Right kidney (tissue), 1 donor: ENCODE data around the gene PIGS.
"Not testable (repeated sequence)": the region's sequence is repeated elsewhere in the genome, so short reads cannot be mapped to it uniquely, and the experiment has no call there.

Experiments used
- DNase-seq: peaks from one replicate; pipeline ENCODE4 v3.0.0-alpha.2; 2016

The PIGS gene

DNA sequence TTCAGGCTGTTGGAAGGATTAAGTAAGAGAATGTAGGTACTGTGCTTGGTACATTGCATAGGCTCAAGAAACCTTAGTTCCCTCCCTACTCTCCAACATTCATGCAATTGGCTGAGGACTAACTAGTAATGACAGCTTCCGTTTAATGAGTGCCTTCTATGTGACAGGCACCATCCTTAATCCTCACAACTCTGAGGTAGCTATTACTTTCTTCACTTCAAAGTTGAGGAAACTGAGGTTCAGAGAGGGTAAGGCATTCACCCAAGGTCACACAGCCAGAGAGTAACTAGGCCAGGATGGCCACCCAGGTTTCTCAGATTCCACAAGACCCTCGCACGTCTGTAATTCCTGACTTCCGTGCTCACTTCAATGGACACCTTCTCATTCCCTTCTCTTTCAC is 41.1 kb downstream of the PIGS start:
- no peak for DNase-seq

DNA sequence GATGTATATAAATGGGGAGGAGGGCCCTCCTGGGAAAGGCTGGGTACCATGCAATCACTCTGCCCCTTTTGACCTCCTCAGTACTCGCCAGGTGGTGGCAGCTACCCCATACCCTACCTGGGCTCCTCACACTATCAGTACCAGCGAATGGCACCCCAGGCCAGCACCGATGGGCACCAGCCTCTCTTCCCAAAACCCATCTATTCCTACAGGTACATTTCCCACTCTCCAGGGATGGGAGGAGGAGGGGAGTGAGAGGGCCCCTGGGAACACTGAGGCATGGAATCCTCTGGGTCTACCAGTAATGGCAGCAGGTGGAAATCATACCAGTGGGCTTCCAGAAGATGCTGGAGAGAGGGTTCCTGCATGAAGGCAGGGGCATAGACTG is 42.3 kb downstream of the PIGS start:
- DNase-seq = no peak

DNA sequence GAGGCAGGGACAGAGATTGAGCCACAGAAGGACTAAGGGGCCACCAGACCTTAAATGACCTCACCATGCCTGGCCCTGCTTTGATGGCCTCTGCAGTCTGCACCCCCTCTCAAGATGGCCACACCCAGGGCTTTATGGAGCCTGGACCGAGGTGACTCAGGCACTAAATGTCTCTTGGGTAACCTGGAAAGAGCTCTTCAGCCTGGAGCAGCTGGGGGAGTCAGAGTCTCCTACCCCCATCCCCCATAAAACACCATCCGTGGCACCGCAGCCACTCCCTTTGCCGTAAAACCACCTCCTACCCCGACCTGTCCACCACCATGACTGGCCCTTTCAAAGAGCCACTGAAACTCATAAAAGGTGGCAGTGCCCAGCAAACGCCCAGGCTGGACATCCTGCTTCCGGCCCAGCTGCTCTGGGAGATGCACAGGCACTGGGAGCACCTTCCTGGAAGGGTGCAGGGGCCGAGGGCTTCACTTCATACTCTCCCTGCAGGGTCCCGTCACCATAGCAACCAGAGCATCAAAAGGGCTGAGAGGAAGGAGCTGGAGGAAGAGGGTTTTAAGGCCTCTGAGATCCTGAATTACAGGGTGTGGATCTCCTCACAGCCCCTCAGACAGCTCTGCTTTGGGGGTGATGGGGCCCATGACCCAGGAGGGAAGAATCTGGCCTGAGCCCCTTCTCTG is 42.9 kb downstream of the PIGS start:
- no peak for DNase-seq

DNA sequence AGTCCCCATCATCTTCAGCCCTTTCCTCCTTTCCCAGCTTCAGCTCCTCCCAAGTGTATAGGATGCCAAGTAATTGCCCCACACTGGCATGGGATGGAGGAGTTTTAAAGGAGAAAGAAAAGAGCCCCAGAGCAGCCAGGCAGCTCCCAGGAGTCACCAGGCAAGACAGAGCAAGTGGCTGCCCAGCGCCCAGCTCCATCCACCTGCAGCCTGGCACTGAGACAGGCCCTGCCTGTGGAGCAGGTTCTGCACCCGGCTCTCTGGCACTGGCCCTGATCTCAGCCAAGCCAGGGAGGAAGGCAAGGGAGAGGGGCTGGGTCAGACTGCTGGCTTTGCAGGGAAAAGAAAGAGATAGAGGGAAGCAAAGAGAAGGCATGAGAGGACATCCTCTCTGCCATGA is 43.5 kb downstream of the PIGS start:
- no peak for DNase-seq

DNA sequence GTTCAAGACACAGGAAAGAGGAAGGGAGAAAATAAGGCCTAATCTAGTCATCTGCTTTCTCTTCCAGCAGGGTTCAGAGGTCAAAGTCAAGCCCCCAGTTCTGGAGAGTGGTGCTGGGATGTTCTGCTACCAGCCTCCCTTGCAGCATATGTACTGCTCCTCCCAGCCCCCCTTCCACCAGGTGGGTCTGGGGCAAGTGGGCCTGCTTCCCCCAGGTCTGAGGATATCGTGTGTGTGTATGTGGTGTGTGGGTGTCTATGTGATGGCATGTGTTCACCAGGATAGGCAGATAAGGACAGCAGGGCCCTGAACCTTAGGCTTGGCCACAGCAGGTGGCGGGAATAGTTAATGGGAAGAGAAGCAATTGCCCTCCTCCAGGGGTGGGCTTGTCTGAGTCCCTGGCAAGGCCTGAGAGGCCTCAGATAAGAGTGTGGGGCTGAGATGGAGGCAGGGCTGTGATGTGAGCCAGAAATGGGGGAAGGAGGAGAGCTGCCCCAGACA is 44.1 kb downstream of the PIGS start:
- no peak for DNase-seq

DNA sequence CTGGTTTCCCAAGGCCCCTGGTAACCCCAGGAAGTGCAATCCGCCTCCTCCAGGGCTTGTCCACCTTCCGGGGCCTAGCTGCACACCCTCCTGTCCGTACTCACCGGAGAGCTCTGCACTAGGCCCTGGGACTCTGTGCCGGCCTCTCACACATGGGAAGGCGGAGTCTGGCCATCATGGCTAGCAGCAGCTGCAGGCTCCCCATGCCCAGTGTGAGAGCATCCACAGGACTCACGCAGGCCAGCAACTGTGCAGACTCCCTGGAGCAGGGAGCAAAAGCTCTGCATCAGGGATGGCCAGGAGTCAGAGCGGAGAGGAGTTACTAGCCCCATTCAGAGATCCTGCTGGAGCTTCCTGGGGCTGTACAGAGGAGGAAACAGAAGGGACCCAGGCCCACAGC is 44.9 kb downstream of the PIGS start:
- no peak for DNase-seq

DNA sequence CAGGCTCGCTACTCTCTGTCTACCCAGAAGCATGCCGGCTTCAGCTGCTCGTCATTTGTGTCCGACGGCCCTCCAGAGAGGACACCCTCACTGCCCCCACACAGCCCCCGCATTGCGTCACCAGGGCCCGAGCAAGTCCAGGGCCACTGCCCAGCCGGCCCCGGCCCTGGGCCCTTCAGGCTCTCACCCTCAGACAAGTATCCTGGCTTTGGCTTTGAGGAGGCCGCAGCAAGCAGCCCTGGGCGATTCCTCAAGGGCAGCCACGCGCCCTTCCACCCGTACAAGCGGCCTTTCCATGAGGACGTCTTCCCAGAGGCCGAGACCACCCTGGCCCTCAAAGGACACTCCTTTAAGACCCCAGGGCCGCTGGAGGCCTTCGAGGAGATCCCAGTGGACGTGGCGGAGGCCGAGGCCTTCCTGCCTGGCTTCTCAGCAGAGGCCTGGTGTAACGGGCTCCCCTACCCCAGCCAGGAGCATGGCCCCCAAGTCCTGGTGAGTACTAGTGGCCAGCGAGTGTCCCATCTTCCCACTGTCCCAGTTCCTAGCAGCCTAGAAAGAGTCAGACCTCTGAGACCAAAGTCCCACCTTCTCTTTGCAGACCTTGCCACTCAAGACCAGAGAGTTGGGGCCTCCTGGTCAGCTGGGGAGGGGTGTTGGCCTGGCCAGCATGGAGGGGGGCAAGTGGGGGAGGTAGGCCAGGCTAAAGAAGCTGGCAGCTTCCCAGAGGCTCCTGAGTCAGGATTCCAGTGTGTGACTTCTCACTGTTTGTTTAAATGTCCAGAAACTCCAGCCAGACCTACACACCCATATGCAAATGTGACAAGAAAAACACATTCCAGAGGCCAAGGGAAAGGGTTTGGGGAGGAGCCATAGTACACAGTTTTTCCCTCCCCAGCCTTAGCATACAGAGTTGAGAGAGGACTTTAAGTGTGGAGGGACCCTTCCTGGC is 46.6 kb downstream of the PIGS start:
- DNase-seq = peak; percentile 45

DNA sequence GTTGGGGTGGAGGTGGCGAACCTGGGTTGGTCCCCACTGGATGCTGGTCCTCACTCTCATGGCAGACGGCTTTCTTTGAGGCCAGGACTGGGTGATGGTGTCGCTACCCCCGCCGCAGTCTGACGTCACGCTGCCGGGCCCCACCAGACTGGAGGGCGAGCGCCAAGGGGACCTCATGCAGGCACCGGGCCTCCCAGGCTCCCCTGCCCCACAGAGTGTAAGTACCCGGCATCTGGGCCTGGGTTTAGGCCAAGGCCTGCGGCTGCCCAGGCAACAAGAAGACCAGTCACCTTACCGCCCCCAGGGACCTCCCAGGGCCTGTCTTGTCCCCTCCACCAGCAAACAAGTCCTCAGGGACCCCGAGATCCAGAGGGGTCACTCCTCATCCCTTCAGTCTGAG is 47.4 kb downstream of the PIGS start:
- DNase-seq = no peak

DNA sequence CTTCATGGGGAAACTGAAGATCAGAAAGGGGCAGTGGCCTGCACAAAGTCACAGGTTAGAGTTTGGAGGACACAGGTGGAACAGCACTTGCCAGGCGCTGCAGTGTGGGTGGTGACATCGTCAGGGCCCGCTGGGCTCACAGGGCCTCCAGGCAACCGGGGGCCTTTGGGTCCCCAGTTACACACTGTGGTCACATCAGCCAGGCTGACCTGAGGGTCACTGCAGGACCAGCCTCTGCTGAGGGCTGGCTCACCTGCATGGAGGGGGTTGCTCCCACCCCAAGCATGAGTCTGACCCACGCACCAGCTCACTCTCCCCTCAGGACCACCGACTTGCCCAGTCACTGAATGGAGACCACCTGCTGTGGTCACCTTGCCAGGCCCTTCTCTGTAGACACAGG is 48.1 kb downstream of the PIGS start:
- DNase-seq = no peak

DNA sequence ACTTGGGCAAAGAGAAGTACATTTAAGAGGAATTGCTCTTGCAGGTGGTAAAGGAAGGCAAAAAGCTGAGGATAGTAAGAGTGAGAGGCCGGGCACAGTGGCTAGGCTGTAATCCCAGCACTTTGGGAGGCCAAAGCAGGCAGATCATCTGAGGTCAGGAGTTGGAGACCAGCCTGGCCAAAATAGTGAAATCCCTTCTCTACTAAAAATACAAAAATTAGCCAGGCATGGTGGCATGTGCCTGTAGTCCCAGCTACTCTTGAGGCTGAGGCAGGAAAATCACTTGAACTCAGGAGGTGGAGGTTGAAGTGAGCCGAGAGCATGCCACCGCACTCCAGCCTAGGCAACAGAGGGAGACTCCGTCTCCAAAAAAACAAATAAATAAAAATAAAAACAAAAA is 49.0 kb downstream of the PIGS start:
- DNase-seq = not testable (repeated sequence)

DNA sequence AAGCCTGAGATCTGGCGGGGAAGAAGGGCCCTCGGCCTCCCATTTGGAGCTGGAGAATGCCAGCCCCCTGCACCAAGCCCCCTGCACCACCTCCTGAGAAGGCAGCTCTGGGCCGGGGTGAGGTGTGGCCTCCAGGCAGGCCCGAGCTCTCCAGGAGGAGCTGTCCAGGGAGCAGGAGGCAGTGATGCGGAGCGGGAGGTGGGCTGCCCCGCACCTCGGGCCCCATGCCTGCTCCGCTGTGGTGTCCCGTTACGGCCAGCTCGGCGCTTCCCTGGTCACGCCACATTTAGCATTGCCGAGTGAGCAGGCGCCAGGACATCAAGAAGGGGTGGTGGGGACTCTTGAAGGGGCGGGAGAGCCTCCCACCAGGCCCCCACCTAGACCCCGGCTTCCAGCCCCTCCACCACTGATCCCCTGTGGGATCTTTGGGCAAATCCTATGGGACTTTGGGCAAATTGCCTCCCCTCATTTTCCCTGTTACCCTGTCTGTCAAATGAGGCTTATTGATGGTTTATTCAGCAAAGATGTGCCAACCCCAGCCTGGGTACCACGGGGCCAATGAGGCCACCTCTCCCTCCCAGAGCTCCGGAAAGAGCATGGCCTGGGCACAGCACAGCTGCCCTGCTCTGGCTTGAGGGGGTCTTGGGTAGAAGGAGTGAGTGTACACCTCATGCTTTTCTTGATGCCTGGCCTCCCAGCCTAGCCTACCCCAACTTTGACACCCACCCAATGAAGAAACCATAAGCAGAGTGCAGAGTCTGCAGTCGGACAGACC is 49.8 kb downstream of the PIGS start:
- no peak for DNase-seq

DNA sequence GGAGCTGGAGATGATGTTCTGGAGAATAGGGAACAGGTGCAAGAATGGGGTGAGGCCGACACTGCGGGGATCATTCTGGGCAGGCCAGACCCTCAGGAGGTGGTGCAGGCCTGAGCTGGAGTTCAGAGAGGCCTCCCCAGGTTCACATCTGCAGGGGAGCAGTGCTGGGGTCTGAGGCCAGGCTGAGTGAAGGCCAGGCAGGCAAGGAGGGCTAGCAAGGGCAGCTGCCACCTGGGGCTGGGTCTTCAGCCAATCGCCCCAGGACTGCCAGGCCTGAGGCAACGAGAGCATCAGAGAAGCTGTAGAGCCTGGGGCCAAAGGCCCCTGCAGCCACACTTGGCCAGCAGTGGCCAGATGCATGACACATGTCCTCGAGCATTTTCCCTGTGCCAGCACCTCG is 50.6 kb downstream of the PIGS start:
- no peak for DNase-seq

DNA sequence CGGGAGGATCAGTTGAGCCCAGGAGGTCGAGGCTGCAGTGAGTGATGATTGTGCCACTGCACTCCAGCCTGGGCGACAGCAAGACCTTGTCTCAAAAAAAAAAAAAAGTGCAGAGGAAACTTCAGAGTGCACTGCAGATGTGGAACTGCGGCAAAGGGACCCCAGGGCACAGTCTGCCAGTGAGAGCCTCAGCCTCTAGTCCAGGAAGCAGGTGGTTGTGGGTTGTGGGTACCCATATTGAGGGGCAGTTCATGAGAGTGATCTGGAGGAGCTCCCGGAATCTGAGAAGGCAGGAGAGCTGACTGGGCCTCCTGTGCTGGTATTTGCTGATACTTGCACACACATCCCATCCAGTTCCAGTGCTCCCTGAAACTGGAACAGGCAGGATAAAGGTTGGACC is 52.1 kb downstream of the PIGS start:
- no peak for DNase-seq

DNA sequence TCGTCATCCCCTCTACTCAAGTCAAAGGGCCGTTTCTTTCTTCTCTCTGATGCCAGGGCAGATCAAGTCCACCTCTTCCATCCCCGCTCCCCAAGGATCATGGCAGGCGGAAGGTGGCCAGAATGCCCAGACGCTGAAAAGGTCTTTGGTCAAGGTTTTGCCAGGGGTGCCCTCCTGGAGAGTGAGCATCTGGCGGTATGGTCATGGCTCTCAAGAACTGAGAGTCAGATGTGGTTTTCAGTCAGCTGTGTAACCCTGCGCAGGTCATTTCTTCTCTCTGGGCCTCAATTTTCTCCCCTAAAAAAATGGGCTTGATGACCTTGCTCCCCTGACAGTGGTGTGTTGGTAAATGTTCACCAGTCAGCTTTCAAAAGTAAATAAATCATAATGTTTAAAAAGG is 52.7 kb downstream of the PIGS start:
- DNase-seq = no peak

DNA sequence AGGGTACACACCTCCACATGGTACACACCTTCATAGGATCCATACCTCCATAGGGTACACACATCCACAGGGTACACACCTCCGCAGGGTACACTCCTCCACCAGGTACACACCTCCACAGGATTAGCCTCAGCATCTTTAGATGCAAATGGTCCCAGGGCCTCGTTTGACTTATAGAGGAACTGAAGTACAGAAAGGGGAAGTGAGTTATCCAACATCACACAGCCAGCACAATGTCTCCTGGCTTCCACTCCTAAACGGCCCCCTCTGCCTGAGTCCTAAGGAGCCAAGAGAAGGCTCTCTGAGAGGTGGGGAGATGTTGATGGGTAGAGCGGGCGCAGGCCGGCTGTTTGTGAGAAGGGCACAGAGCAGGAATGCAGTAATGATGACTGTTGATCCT is 53.2 kb downstream of the PIGS start:
- DNase-seq = no peak

DNA sequence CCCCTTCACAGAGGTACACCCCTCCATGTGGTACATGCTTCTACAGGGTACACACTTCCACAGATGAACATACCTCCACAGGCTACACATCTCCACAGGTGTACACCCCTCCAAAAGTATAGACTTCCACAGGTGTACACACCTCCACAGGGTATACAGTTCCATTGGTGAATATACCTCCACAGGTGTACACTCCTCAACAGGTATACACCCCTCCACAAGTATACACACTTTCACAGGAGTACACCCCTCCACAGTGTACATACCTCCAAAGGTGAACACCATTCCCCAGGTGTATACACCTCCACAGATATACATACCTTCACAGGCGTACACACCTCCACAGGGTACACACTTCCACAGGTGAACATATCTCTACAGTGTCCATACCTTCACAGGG is 55.8 kb downstream of the PIGS start:
- no peak for DNase-seq

DNA sequence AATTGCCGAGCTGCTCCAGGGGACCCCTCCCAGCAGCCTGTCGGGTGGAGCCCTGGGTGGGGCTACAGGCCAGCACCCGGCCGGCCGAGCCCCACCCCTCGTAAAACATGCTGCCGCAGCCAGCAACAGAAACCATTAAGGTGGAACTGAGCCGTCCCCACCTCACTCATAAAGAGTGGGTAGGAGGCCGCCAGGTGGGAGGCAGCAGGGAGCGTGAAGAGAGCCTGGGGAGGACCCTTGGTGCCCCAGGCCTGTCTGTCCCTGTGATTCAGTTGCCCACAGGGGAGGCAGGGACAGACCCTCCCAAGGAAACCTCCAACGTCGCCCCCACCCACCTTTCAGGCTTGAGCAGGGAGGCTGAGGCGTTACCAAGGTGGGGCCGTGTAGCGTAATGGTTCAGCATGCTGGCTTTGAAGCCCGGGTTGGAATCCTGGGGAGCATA is 56.7 kb downstream of the PIGS start:
- DNase-seq = no peak

DNA sequence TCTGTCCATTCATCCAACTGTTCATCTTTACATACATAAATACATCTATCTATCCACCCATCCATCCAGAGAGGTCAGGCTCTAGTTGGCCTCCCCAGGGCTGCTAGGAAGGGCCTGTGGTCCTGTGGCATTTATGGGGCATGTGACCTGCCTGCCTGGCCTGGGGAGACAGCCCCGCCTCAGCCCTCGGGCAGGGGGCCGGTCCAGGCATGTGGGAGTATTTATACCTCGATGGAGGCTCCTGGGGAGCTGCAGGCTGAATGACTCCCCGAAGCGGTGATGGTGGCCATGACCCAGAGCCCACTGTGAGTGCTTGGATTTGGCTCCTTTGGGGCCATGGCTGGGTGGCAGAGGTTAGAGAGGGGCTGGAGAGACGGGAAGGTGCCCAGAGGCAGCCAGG is 57.8 kb downstream of the PIGS start:
- no peak for DNase-seq

DNA sequence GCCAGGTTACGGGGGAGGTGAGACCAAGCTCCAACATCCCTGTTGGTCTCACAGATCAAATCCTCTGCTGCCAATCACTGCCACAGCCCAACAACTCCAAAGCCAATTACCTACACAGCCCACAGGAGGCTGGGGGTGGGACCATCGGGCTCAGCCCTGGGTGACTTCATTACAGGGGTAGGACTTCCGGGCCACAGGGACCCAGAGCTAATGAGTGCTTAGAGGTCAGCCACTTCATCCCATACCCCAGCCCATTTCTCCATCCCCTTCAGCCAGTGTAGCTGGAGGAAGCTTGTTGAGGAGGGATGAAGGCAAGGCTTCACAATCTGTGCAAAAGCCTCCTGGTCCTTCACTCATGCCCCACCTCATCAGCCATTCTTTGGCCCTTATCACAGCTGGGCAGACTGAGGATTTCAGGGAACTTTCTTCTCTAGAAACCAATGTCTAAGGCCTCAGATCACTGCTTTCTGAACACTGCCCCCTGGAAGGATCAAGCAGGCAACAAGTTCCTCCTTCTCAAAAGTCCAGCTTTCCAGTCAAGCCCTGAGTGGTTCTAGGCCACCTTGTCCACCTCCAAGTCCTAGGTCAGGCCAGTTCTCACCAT is 59.4 kb downstream of the PIGS start:
- DNase-seq = no peak

DNA sequence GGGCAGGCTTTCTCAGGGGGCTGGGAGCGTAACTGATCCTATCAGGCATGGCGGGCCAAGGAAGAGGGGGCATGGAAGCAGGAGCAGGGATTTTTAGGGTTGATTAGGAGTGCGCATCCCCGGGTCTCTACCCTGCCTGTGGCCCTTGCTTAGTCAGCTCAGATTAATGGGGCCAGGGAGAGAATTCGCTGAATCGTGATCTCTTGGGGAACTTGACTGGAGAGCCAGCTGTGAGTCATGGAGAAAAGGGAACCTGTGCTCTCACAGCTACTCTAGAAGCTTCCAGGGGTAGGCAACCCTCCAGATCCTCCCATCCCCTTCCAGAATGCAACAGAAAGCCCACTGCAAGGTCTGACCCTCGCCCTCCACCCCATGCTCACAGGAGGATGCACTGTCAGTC is 61.5 kb downstream of the PIGS start:
- no peak for DNase-seq

DNA sequence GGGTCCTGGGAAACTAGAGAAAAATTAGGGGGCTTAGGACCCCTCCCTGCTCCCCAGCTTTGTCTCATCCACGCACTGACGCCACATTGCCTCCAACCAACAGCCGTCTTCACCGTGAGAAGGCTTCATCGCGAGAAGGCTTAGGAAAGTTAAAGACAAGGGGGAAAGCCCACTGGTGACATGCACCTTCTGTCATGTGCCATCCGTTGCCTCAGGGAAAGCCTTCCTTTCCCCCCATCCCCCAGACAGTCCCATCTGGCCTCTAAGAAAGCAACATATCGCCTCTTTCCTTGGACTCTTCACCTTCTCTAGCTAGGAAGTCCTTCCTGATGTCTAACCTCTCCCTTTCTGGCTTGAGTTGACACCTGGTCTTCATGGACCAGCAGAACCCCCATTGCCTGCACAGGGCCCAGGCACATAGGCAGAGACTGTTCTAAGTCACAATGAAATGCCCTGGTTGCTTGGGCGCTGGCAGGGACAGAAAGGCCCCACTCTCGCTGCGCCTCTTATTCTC is 63.1 kb downstream of the PIGS start:
- no peak for DNase-seq

DNA sequence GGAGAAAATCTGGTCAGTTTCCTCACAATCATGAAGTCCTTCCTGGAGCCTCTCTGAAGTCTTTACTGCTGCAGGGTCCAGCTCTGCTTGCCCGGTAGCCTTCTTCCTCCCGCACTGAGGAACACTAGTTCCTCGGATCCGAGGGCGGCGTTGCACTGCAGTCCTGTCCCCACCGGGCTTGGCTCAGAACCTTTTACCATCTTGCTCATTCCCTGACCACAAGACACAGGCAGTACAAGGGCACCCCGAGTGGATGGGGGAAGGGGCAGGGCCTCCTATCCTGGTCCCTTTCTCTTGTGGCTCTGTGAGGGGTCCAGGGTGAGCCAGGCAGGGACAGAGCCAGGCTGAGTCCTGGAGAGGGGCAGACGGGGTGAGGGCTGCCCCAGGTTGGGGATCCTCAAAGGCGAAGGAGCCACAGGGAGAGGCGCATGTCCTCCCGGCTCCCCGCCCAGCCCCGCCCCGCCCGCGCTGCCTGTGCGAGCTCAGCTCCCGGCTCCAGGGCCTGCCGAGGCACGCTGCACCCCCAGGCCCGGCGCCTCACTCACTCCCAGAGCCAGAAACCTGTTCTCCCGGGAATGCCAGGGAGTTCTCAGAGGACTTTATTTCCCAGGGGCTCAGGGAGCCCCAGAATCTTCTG is 63.6 kb downstream of the PIGS start:
- no peak for DNase-seq
